Measurements from ENCODE around the gene FREM1. TPM values are rescaled to one million over a fixed set of nuclear protein-coding genes. Genes with fewer than 3 reads are reported as not detected.

Gene FREM1
- total RNA-seq, 4 donors from 2014 or later: 3.3 to 7.1 (median 5.2) TPM

GRCh38 chr9:14911046-14911445 is 818 bp upstream of the FREM1 start:
- no peak for DNase-seq (ENCODE audit: low spot score in 2 of 2)
- H3K4me3 ChIP-seq: no peak overlapping the region
- H3K9me3 ChIP-seq: no peaks in the 10 kb centered on the region
- H3K4me1 ChIP-seq: peaks cover 0 to 31% (median 5%) of the 10 kb centered on the region in 4 donors
- H3K36me3 ChIP-seq: no peaks in the 10 kb centered on the region
- H3K27ac ChIP-seq: no peak overlapping the region
- TF ChIP-seq EP300 (IDR thresholded peaks at IDR 0.05): no peak
- no peak for TF ChIP-seq POLR2A (IDR thresholded peaks at IDR 0.05)
- TF ChIP-seq CTCF (IDR thresholded peaks at IDR 0.05): no peak
- no peaks in the 10 kb centered on the region for H3K27me3 ChIP-seq
- 95 to 98% methylated on average over 2 of the region's 2 CpGs for WGBS, 2 donors

- H3K36me3 ChIP-seq: no peaks in the 10 kb centered on the region
- DNase-seq (ENCODE audit: low spot score in 2 of 2): no peak
- TF ChIP-seq CTCF (IDR thresholded peaks at IDR 0.05) (no peak), POLR2A (IDR thresholded peaks at IDR 0.05) (no peak), EP300 (IDR thresholded peaks at IDR 0.05) (no peak)
- no peaks in the 10 kb centered on the region for H3K9me3 ChIP-seq
- H3K27ac ChIP-seq: peak overlapping the region in 2 of 4 donors; percentile 35 to 39
- H3K4me1 ChIP-seq: peaks cover 0 to 34% (median 5%) of the 10 kb centered on the region in 4 donors
- 10 to 21% methylated on average over 2 of the region's 2 CpGs for WGBS, 2 donors
- no peaks in the 10 kb centered on the region for H3K27me3 ChIP-seq
- H3K4me3 ChIP-seq: peak overlapping the region in 2 of 4 donors; percentile 37
Observed at GRCh38 chr9:14909601-14909960, 647 bp downstream of the FREM1 start.

GRCh38 chr9:14909181-14909580 is 1.0 kb downstream of the FREM1 start:
- Histone ChIP-seq H3K27me3 (no peaks in the 10 kb centered on the region), H3K27ac (peak overlapping the region in 2 of 4 donors; percentile 32 to 39), H3K9me3 (no peaks in the 10 kb centered on the region), H3K4me3 (peak overlapping the region in 2 of 4 donors; percentile 17 to 37), H3K36me3 (no peaks in the 10 kb centered on the region), H3K4me1 (peaks cover 0 to 34% (median 5%) of the 10 kb centered on the region in 4 donors)
- TF ChIP-seq EP300 (IDR thresholded peaks at IDR 0.05) (no peak), CTCF (IDR thresholded peaks at IDR 0.05) (no peak), POLR2A (IDR thresholded peaks at IDR 0.05) (no peak)
- DNase-seq (ENCODE audit: low spot score in 2 of 2): no peak

GRCh38 chr9:14908295-14909180 is 1.7 kb downstream of the FREM1 start:
- peak overlapping the region in 2 of 4 donors; percentile 31 to 32 for H3K27ac ChIP-seq
- WGBS, 2 donors: 37% methylated on average over 5 of the region's 5 CpGs

More at GRCh38 chr9:14908295-14909180, 1.7 kb downstream of the FREM1 start:
- H3K27me3 ChIP-seq: no peaks in the 10 kb centered on the region
- TF ChIP-seq EP300 (IDR thresholded peaks at IDR 0.05) (no peak), CTCF (IDR thresholded peaks at IDR 0.05) (no peak), POLR2A (IDR thresholded peaks at IDR 0.05) (no peak)
- no peaks in the 10 kb centered on the region for H3K36me3 ChIP-seq
- H3K9me3 ChIP-seq: no peaks in the 10 kb centered on the region
- H3K4me3 ChIP-seq: peak overlapping the region in 2 of 4 donors; percentile 17 to 37
- H3K4me1 ChIP-seq: peaks cover 0 to 34% (median 5%) of the 10 kb centered on the region in 4 donors
- DNase-seq (ENCODE audit: low spot score in 2 of 2): no peak

Measured in tibial nerve (tissue), 4 donors.